T-helper 22 cell (primary cell): ENCODE measurements around the gene CITED1.

Experiments used
- DNase-seq: peaks from one replicate; pipeline ENCODE4 v3.0.0-alpha.2; 2020; ENCODE audit warnings: low read depth

The CITED1 gene

GRCh38 chrX:72308566-72309296 is 3.0 kb upstream of the CITED1 start:
- no peak for DNase-seq

GRCh38 chrX:72308209-72308565 is 2.5 kb upstream of the CITED1 start:
- no peak for DNase-seq

- DNase-seq = no peak
These were observed 1.9 kb upstream of the CITED1 start for GRCh38 chrX:72307646-72308051.

- no peak for DNase-seq
These were observed 1.3 kb upstream of the CITED1 start for GRCh38 chrX:72306851-72307645.

GRCh38 chrX:72306085-72306801 is 529 bp upstream of the CITED1 start:
- no peak for DNase-seq

GRCh38 chrX:72304877-72305276 is 837 bp downstream of the CITED1 start:
- DNase-seq = no peak

- no peak for DNase-seq
These were observed 3.9 kb downstream of the CITED1 start for GRCh38 chrX:72301781-72302180.

GRCh38 chrX:72299891-72300630 is 5.7 kb downstream of the CITED1 start:
- no peak for DNase-seq

- no peak for DNase-seq
These were observed 7.6 kb downstream of the CITED1 start for GRCh38 chrX:72297953-72298730.

- DNase-seq = no peak
These were observed 8.7 kb downstream of the CITED1 start for GRCh38 chrX:72296991-72297390.

GRCh38 chrX:72295745-72296144 is 10.0 kb downstream of the CITED1 start:
- no peak for DNase-seq

GRCh38 chrX:72294497-72294896 is 11.2 kb downstream of the CITED1 start:
- DNase-seq = no peak

GRCh38 chrX:72282302-72282701 is 23.4 kb downstream of the CITED1 start:
- no peak for DNase-seq

- no peak for DNase-seq
These were observed 25.3 kb downstream of the CITED1 start for GRCh38 chrX:72280321-72280845.

- no peak for DNase-seq
These were observed 29.2 kb downstream of the CITED1 start for GRCh38 chrX:72276478-72276953.

- DNase-seq = peak; percentile 13
These were observed 31.2 kb downstream of the CITED1 start for GRCh38 chrX:72274526-72274925.

- DNase-seq = peak; percentile 12
These were observed 32.0 kb downstream of the CITED1 start for GRCh38 chrX:72273718-72274117.

- DNase-seq = no peak
These were observed 32.8 kb downstream of the CITED1 start for GRCh38 chrX:72272868-72273267.

GRCh38 chrX:72271812-72272211 is 33.9 kb downstream of the CITED1 start:
- DNase-seq = no peak

- DNase-seq = no peak
These were observed 34.5 kb downstream of the CITED1 start for GRCh38 chrX:72271091-72271788.
